Fibroblast of upper back skin (primary cell): ENCODE data around the gene RNASEH2C.

Experiments used
- DNase-seq: peaks from one replicate; pipeline ENCODE4 v3.0.0-alpha.2; 2013

Gene RNASEH2C

DNA sequence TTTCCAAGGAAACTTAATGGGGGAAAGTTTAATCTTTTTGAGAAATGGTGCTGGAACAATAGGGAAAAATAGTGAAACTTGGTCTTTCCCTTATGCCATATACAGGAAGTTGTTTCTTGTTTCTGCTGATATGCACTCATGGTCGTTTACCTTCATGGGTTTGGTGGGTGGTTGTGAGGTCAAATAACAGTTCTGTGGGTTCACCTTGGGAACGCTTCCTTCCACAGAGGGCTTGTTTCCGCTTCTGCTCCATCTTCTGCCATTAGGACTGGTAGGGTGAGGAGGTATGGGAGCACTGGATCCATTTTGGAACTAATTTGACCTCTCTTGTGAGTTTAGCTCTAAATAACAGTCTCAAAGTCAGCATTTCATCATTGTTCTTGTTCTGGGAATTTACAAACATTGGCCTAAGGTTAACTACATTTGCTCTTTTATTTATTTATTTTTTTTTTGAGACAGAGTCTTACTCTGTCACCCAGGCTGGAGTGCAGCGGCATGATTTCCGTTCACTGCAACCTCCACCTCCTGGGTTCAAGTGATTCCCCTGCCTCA, 40.3 kb downstream of the RNASEH2C start:
- DNase-seq, result no peak

GRCh38 chr11:65672982-65673381, 47.6 kb downstream of the RNASEH2C start:
- no peak for DNase-seq

DNA sequence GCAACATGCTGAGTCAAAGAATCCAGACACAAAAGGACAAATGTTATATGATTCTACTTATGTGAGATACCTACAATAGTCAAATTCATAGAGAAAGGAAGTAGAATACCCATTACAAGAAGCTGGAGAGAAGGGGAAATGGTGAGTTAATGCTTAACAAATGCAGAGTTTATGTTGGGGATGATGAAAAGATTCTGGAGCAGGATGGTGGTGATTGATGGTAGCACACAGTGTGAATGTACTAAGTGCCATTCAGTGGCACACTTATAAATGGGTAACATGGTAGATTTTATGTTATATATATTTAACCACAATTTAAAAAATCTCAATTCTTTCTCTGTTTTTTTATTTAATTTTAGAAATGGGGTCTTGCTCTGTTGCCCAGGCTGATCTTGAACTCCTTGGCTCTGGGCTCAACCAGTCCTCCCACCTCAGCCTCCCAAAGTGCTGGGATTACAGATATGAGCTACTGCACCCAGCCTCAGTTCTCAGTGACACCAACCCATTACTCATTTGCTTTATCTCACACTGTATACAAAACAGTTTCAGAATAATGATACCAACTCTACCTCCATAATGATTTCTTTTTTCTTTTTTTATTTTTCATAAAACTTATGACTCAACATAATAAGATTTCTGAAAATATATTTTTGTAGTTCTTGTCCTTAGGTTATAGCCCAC, 48.3 kb downstream of the RNASEH2C start:
- DNase-seq, result no peak
